ENCODE data around the gene UMODL1.

UMODL1 gene

DNA sequence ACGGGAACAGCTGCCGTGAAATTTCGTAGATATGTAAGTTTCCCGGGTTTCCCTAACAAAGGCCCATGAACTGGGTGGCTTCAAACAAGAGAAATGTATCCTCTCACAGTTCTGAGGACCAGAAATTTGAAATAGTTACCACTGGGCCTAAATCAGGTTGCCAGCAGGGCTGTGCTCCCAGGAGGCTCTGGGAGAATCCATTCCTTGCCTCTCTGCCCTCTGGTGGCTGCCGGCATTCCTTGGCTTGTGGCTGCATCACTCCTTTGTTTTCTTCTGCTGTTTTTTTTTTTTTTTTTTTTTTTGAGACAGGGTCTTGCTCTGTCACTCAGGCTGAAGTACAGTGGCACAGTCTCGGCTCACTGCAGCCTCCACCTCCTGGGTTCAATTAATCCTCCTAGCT lies 23.7 kb downstream of the UMODL1 start:
- H3K4me3 ChIP-seq (ENCODE audit: low read depth, low read length) = no peak overlapping the region
- TF ChIP-seq, protein P1, sequence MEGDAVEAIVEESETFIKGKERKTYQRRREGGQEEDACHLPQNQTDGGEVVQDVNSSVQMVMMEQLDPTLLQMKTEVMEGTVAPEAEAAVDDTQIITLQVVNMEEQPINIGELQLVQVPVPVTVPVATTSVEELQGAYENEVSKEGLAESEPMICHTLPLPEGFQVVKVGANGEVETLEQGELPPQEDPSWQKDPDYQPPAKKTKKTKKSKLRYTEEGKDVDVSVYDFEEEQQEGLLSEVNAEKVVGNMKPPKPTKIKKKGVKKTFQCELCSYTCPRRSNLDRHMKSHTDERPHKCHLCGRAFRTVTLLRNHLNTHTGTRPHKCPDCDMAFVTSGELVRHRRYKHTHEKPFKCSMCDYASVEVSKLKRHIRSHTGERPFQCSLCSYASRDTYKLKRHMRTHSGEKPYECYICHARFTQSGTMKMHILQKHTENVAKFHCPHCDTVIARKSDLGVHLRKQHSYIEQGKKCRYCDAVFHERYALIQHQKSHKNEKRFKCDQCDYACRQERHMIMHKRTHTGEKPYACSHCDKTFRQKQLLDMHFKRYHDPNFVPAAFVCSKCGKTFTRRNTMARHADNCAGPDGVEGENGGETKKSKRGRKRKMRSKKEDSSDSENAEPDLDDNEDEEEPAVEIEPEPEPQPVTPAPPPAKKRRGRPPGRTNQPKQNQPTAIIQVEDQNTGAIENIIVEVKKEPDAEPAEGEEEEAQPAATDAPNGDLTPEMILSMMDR (IDR thresholded peaks at IDR 0.05; ENCODE audit: low read depth, low read length) = no peak

DNA sequence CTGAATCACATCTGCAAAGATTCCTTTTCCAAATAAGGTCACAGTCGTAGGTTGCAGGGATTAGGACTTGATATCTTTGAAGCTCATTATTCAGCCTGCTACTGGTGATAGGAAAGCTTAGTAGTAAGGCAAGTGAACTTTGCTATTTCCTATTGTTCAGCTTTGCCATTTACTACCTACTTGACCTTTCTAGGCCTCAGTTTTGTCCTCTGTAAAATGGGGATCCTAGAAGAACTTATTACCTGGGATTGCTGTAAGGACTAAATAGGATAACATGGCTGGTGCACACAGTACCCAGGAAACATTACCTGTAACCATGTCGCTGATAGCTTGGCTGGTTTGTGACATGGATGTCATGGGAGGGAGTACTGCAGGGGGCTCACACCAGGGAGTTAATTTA lies 24.5 kb downstream of the UMODL1 start:
- TF ChIP-seq, protein P1 (IDR thresholded peaks at IDR 0.05; ENCODE audit: low read depth, low read length) = no peak
- no peak overlapping the region for H3K4me3 ChIP-seq (ENCODE audit: low read depth, low read length)

DNA sequence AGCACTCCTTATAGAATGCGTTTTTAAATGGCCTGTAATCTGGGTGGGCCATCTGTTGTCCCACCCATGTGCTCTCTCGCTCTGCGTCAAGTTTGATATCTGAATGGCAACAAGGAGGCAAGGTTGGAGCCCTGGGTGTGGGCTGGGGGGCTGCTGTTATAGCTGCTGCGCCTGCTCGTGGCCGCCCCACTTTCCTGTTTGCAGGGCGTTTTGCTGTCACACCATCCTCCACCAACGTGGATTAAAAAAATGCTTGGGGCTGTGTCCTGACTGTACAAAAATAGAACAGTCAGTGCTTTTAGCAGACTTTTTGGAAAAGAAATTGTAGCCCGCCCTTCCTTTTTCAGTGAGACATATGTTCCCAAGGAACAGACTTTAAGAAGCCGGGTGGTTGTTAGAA lies 25.4 kb downstream of the UMODL1 start:
- no peak overlapping the region for H3K4me3 ChIP-seq (ENCODE audit: low read depth, low read length)
- TF ChIP-seq, protein P1 (IDR thresholded peaks at IDR 0.05; ENCODE audit: low read depth, low read length) = no peak

DNA sequence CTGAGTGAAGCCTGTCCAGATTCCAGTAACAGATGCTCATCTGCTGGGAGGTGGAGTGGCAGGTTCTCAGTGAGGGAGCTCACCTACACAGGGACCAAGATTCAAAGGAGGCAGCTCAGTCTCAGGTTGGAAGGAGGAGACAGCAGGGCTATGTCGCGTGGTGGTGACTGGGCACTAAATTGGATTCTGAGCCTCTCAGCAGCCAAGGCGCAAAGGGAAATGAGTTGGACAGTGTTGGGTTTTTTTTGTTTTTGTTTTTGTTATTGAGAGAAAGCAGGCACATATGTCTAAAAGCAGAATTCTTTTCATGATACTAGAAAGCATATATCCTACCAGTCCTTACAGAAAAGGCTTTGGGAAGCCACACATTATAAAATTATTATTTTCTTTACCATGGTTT lies 26.2 kb downstream of the UMODL1 start:
- H3K4me3 ChIP-seq (ENCODE audit: low read depth, low read length) = no peak overlapping the region
- TF ChIP-seq, protein P1 (IDR thresholded peaks at IDR 0.05; ENCODE audit: low read depth, low read length) = no peak

DNA sequence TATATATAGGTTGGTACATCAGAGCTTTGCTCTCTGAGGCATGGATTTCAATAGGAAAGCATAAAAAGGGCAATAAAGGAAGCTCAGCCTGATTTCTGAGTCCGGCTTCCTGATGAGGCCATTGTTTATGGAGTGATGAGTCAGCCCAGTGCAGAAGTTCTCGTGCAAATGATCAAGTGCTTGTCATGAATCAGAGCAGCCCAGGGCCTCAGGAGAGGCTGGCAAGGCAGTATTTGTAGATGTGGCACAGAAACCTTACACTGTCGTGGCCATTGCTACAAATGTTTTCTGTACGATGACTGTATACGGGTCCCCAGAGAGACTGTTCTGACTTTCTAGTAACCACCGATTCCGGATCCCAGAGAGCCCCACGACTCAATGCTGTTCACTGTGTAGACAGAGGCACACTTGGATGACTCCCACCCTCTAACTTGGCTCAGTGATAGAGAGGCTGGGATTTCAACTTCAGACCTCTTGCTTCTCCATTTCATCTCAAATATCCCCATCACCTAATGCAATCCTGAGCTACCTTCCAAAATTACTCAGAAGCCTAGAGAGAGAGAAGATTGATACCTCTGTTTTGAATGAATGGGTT lies 26.8 kb downstream of the UMODL1 start:
- TF ChIP-seq, protein P1 (IDR thresholded peaks at IDR 0.05; ENCODE audit: low read depth, low read length) = no peak
- no peak overlapping the region; the same call in 1 of the 2 replicates for H3K4me3 ChIP-seq (ENCODE audit: low read depth, low read length)

DNA sequence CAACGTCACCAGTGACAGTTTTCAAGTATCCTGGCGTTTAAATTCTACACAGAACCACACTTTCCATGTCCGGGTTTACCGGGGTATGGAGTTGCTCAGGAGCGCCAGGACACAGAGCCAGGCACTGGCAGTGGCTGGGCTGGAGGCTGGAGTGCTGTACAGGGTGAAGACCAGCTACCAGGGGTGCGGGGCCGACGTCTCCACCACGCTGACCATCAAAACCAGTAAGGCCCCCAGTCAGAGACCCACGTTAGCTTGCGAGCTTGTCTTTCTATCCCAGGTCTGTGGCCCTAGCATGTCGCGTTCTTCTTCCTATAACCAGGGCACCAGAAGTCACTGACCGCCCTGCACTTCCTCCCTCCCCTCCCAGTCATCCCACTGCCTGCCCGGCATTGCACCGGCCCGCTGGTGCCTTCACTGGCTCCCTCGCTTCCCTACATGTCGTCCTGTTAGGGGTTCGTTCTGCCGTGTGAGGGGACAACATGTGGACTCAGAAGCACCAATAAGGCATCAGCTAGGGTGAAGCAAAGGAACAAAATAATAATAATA lies 27.9 kb downstream of the UMODL1 start:
- TF ChIP-seq, protein P1 (IDR thresholded peaks at IDR 0.05; ENCODE audit: low read depth, low read length) = no peak
- no peak overlapping the region for H3K4me3 ChIP-seq (ENCODE audit: low read depth, low read length)

DNA sequence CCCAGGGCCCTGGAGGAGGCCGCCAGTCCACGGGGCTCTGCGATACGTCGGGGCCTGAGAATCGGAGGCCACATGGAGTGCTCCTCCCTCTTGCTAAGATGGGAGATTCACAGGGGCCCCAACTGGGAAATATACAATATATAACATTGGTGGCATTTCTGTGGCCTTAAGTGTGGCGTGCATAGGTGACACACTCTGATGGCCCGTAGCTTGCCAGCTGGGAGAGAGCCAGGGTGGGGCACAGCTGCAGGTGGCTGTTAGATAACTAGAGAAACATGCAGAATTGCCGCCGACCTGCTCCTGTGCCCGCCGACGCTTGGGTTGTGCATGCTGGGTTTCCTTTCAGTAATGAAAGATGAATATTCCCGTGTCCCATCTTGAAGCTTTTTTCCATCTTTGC lies 30.1 kb downstream of the UMODL1 start:
- H3K4me3 ChIP-seq (ENCODE audit: low read depth, low read length) = no peak overlapping the region
- TF ChIP-seq, protein P1 (IDR thresholded peaks at IDR 0.05; ENCODE audit: low read depth, low read length) = no peak
